WTC11 (cell line): ENCODE measurements around the gene COPA.

Source experiments
- CREB1 ChIP-seq: sonication (generic); formaldehyde crosslinking; IDR thresholded peaks from 2 replicates; pipeline ENCODE4 v1.8.0; 2023; ENCODE audit warnings: mild to moderate bottlenecking, missing genetic modification reagents
- NR3C1 ChIP-seq: sonication (generic); formaldehyde crosslinking; conservative IDR thresholded peaks from 2 replicates; pipeline ENCODE4 v1.8.1; 2023; ENCODE audit warnings: low read depth, mild to moderate bottlenecking, missing genetic modification reagents
- SP1 ChIP-seq: sonication (generic); formaldehyde crosslinking; conservative IDR thresholded peaks from 2 replicates; pipeline ENCODE4 v1.8.1; 2022; ENCODE audit warnings: missing genetic modification reagents

DNA sequence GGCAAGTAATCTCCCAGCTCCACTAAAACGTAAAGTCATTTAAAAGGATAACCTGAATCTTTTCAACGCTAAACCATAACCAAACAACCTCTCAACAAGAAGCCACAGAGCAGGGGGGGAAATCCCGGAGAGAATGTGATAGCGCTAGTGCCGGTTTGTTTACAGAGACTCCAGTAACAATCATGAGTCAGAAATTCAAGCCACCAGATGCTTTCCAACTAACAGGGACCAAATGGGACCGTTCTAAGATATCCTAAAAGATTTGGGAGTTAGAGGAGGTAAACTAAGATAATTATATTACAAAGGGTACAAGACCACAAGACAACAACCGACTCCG, 81.5 kb downstream of the COPA start:
- no peak for TF ChIP-seq SP1 (CRISPR knock-in tag)
- no peak for TF ChIP-seq NR3C1 (CRISPR knock-in tag)
- no peak for TF ChIP-seq CREB1 (CRISPR knock-in tag)
